Stimulated activated CD8-positive, alpha-beta memory T cell treated with anti-CD3 and anti-CD28 coated beads, Interleukin-12 subunit alpha, Interleukin-12 subunit beta, amount 100 ng/mL, for 24 hours (primary cell): ENCODE measurements around the gene CYGB.

Experiments used
- DNase-seq: peaks from one replicate; pipeline ENCODE4 v3.0.0-alpha.2; 2020; ENCODE audit errors: extremely low read depth

The CYGB gene

DNA sequence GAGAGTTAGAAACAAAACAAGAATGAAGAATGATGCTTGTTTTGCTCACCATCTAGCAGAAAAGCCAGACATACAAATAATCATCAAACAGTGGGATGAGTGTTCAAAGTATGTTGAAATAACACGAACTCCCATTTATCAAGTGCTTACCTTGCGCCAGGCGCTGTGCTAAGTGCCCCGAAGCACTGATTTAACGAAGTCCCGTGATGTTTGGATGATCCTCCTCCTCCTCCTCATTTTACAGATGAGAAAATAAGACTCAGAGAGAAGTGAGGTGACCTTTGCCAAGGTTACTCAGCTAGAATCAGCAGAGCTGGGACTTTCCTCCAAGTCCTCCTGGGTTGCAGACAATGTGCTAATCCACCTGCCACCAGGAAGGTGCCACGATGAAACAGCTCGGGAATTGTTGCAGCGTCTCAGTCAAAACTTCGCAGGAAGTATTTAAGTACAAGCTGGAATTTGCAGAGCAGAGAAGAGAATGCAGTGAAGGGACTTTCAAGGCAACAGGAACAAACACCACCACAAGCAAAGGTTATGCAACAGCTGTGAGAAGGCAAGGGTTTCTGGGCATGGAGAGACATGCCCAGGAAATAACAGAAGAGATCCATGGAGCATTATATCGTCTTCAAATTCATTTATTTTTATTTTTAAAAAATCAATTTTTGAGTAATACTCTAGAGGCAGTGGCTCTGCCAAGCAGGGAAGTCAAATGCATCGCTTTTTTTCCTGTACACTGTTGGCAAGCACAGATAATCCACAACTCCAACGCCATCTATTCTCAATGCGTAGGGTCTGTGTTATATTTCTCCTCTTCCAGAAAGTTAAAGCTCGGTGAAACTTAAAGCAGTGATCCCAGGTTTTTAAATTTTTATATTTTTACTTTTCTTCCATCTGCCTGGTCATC is 13.5 kb upstream of the CYGB start:
- no peak for DNase-seq

DNA sequence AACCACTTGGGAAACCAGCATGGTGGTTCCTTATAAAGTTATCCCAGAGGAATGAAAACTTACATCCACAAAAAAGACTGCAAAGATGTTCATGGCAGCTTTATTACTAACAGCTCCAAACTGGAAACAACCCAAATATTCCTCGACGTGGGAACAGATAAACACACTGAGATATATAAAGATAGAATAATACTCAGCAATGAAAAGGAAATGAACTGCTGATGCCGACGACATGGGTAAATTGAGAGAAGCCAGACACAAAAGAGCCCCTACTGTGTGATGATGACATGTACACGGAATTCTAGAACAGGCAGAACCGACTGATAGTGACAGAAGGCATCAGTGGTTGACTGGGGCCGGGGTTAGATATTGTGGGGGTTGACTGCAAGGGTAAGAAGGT is 12.0 kb upstream of the CYGB start:
- no peak for DNase-seq

DNA sequence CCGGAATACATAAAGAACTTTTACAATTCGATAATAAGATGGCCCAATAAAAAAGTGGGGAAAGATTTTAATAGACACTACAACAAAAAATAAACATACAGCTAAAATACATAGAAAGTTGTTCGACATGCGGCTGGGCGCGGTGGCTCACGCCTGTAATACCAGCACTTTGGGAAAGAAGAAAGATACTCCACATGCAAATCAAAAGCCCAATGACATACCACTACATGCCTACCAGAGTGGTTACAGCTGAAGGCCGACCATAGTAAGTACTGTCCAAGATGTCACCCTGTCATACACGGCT is 11.7 kb upstream of the CYGB start:
- no peak for DNase-seq

DNA sequence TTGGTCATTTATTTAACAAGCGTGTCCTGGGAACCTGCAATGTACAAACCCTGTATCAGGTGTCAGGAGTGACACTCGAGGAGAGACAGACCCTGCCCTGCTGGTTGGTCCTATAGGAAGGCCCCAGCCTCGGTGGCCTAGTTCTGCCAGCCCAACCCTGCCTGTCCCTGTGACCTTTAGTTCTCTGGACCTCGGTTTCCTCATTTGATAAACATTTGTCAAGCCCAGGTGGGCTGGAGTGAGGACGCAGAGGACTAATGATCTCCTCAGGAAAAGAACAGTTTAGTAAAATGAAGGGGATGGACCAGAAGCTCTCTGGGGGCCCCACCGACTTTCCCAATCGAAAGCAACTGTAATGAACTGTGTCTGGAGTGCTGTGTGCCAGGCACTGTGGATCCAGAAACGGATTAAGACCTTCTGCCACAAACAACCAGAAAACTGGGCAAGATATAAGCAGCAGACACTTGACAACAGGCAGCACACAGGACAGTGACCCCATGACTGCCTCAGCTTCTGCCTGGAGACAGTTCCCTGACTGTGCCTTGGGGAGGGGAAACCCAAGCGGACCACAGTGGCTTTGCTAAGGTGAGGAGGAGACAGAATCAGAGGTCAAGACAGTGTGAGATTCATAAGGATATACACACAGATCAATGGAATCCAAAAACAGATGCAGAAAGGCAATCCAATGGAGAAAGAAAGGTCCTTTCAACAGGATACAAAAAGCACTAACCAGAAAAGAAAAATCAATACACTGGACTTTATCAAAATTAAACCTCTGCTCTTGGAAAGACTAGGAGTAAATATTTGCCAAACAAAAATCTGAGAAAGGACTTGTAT is 11.1 kb upstream of the CYGB start:
- DNase-seq = no peak

DNA sequence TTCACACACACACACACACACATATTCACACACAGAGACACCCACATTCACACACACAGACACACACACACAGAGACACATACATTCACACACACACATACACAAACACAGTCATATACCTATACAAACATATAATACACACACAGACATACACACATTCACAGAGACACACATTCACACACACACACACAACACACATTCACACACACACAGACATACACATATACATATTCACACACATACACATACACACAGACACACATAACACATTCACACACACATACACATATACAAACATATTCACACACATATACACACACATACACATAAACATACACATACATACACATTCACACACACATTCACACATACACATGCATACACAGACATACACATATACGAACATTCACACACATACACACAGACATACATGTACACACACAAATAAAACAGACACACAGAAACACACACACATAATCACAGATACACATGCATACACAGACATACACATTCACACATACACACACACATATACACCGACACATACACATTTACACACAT is 10.2 kb upstream of the CYGB start:
- no peak for DNase-seq

DNA sequence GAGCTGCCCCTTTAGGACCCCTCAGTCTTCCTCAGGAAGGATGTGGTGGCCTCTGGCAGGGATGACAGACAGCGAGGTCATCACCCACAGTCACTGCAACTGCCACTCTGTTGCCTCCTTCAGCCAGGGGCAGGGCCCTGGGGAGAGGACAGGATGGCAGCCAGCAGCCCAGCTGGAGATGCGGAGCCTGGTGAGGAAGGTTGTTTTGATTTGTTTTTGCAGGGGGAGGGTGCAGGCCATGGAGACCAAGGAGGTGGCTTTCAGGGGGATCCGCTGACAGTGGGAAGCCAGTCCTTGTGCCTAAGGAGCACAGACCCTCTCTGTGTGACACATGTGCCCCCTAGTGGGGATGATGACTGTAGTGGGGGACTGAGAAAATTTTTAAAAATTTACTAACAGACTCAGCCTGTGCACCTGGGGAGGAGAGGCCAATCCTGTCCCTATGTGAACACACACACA is 9.7 kb upstream of the CYGB start:
- DNase-seq = no peak

DNA sequence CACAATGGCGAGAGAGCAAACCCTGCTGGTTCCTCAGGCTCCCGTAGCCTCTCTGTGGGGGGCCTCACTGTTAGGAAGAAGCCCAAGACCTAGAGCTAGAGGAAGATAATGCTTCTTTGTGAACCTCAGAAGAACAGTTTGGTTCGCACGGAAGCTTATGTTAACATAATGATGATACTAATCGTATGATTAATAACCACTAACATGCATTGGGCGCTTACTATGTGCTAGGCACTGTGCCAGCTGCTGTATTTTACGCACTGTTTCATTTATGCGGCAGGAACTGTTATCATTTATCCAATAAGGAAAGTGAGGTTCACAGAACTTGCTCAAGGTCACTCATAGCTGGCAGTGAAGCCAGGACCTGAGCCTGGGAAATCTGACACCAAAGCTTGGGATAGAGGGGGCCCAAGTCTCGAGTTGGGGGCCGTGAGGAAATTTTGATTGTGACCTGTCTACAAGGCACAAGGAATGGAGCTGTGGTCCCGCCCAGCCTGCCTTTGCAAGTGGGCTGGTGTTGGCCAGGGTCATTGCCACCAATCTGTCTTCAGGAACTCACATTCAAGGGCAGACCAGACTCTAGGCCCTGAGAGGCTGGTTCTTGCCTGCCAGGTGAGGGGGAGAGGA is 9.2 kb upstream of the CYGB start:
- DNase-seq = no peak

DNA sequence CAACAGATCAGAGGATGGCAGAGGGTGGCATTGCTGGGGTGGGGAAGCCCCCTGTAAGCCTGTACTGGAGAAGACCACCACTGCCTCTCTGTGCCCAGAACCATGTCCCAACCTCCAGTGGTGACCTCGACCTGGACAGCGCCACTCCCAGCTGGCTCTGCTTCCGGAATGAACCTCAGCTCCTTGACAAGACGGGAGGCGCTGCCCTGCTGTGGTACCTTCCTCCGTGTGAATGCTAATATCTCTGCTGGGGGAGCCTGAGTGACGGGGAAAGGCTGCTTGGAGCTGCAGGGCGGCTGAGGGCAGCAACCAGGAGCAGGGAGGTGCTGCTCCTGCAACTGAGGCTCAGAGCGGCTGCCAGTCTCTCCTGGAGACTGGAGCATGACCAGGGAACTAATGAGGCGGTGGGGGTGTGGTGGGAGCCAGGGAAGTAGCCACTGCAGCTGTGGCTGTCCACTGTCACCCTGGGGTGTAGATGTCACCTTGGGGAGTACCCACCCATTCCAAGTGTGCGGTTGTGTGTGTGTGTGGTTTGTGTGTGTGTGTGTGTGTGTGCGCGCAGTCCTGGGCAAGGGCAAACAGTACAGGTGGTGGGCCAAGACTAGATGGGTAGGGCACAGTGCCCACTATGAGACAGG is 8.5 kb upstream of the CYGB start:
- DNase-seq = no peak

DNA sequence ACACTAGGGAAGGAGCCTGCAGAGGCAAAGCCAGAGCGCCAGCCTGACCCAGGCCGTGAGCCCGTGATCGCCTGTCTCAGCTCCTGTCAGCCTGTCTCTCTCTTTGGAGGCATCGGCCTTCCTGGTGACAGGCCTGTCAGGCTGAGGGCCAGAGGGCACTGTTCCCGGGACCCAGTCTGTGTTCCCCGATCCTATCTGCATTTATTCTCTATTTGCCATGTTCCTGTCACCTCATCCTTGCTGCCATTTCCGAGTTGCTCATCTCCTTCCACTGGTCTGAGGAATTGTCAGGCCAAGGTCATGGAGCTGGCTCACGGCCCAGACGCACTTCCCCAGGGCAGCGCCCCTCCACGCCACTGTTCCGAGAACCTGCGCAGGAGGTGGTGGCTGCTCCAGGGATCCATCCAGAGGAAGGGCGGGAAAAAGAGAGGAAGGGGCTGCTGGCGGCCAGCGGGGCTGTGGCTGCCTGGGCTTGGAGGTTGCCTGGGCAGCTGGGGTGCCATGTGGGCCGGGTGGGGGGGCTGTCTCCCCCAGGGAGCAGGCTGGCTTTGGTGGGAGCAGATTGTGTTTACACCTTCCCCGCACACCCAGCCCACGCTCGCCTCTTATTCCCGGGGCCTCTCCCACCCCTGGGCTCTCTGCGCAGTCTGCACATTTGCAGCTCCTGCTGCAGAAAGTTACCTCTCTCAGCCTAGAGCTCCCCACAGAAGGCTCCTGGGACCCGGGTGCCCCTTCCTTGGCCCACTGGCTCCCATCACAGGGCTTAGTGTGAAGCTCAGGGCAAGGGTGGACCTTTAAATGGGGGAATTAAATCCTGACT is 7.2 kb upstream of the CYGB start:
- DNase-seq = no peak

DNA sequence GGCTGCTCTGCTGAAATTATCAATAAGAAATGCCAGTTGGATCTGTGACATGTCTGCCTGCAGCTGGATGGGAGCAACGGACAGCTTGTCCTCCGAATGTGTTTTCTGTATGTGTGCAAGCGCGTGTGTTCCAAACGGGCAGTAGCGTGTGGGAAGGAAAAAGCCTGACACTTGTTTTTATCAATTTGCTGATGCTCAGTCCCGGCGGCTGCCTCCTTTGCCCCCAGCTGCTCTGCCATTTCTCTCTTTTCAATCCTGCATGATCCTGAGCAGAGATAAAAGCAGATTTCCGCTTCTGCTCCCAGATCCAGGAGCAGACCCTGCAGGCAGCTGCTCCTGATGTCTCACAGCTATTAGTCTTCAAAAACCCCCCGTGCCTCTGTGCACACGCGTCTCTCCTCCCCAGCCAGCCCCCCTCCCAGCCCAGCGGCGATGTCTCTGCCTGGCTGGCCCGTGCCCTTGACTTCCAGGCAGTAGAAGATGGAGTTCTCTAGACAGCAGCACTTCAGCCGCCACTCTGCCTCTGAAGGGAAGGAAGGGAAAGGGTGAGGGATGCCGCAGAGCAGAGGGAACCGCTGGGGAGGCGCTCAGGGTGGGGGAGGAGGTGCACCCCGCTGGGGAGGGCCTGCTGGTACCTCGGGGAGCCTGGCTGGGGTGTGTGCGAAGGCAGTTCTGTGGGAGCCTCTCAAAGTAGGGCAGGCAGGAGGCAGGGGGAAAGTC is 6.5 kb upstream of the CYGB start:
- DNase-seq = no peak

DNA sequence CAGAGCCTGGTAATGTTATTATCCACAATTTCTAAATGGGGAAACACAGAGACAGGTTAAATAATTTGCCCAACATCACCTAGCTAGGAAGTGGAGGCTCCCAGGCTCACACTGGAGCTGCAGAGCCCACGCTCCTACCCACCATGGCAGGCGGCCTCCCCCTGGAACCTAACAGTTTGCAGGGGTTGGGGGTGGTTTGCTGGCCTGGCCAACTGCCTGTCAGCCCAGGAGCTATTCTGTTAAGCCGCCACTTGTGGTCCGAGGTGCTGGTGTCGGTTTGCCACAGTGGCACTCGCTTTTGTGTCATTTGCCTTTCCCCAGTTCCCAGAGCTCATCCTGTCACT is 5.9 kb upstream of the CYGB start:
- no peak for DNase-seq

DNA sequence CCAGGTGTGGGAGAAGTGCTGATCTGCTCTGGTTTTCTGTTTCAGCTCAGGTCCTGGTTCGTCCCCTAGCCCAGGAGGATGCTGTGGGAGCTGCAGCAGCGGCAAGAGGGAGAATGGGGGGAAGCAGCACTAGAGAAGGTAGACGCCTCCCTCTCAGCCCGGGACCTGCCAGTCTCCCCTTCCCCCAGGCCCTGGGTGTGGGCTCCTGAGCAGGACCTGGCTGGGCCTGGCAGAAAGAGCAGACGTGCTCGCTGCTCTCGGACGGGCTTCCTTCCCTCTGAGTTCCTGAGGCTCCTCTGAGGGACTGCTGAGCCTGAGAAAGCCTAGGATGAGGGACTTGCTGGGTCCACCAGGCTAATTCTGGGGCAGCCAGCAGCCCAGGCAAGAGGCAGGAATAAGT is 5.5 kb upstream of the CYGB start:
- no peak for DNase-seq

DNA sequence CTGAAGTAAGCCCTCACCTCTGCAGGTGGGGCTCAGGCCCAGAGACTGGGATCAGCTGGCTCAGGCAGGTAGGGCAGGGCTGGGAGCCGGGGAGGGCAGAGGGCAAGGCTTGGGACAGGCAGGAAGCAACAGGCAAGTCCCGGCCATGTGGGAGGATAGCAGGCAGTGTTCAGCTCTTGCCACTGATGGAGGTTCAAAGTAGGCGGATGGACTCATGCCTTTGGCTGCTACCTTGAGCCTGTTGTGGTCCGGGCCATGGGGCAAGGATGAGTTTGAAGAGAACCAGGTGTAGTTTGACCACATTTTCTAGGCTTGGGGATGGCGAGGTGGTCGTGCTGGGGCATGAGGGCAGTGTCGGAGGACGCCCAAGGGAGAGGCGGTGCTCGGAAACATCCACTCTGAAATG is 5.1 kb upstream of the CYGB start:
- DNase-seq = no peak

DNA sequence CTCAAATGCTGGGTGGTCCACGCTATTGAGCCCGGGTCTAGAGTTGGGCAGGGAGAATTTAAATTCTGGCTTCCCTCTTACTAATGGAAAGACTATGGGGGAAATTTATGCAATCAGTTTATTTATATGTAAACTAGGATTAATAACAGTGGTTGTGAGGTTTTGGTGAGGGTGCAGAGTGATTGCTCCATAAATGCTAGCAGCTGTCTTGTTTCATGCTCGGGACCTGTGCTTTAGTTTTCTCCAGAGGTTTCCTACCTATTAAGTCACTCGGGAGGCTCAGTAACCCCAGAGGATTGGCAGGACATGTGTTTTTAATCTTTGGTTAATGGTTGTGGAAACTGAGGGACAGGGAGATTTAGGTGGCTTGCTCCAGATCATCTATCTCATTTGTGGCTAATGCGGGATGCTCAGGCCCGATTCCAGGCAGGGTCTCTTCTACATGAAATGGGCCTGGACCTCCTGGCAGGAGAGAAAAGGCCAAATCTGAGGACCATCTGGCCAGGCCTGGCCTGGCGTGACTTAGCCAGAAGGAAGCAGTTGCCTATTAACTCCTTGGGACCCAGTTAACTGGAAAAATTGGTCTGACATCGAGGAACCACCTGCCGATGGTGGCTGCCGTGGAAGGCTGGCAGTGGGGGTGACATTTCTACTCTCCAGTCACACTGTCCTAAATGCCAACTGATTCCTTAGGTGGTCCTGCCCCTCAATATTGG is 4.4 kb upstream of the CYGB start:
- no peak for DNase-seq

DNA sequence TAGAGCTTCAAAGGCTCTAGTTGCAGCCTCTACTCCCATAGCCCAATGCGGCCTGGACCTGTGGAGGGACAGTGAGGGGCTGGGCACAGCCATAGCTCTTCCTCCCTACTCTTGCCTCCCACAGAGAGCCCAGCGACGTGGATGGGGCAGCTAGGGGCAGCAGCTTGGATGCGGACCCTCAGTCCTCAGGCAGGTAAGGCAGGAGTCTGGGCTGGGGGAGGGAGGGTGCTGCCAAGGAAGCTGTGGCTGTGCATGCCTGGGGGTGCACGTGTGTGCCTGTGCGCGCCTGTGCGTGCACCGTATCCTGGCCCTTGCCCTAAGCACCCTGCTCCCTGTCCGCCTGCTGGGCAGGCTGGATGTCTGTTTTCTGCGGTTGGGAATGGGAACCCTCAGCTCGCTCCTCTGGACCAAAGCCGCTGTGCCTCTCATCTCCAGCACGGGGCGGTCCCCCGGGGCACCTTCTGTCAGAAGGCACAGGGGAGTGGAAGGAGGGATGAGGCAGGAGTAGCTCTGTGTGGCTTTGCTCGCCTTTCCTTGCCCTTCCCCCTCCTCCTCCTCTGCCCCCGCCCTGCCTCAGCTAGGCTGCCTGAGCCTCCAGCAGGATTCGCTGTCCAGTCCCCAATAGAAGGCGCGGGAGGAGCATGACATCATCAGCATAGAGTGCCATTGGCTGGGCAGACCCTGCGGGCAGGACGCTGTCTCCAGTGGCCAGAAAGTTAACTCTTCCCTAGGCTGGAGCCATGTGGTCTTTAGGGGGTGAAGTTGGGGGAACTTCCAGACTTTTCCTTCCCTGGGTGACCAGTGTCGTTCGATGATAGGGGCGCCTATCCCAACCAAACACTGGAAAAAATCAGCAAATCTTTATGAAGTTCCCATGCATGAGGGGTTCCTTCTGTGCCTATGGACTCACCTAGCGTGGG is 3.1 kb upstream of the CYGB start:
- DNase-seq = no peak

DNA sequence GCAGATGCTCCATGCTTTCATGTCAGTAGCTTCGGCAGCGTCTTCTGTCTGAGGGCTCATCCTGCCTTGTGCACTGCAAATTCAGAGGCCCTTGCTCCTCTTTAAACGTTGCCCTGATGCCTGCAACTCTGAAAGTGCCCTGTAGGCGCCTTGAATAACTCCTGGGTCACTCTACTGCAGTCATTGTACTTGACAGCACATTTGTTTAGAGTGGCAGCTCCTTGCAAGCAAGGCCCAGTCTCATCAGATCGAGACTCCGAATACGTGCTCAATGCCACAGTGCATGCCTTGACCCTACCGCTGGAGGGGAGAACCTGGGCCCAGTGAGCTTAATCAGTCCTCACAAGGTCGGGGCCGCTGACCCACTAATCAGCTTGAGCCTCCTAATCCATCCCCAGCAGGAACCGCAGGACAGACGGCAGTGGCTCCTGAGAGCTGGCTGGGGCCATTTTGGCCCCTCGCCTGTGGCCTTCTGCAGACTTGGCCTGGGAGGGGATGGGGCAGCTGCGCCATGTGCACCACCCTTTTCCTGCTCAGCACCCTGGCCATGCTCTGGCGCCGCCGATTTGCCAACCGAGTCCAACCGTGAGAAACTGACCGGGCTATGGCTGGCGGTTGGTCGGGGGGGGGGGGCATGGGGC is 2.2 kb upstream of the CYGB start, which contains the start of gene PRCD:
TSS of gene PRCD (plus strand) at position 414 of the 641 bp plus-strand sequence. CDS start at position 512, 98 bp downstream.
- DNase-seq = no peak

DNA sequence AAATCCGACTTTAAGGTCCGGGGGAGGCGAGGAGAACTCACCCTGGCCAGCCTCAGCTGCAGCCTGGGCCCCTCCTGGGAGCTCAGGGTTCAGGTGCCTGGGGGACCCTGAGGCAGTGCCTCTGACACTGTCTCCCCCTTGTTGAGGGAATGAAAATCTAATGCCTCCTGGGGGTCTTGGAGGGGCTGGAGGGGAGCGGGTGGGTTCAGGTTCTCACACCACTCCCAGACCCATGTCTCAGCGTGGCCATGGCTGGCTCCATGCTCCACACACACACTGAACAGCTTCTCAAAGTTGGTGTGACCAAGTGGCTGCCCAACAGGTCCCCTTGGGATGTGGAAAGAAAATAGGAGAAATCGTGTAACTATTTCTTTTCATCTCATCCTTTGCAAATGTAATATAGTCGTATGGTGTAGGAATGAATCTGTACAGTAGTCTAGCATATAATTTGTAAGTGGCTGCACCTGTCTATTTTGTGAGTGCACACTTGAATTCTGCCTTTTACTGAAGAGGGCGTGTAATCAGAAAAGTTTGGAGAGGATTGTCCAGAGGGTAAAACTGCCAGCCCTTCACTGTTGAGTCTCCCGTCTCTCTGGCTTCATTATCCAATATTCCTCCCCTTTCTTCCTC is 1.5 kb upstream of the CYGB start:
- DNase-seq = no peak
